Skeletal muscle tissue (tissue), 4 donors: Measurements from ENCODE around the gene UPF3B. TPM values are rescaled to one million over a fixed set of nuclear protein-coding genes. Genes with fewer than 3 reads are reported as not detected.

ENCODE experiments used
- H3K27ac ChIP-seq: one replicate; pipeline ENCODE4 v1.7.0; 2013; ENCODE audit warnings: mild to moderate bottlenecking, low read depth, low read length, inconsistent platforms
- H3K27me3 ChIP-seq, 3 donors: one replicate each; pipeline ENCODE4 v1.7.0; 2013; ENCODE audit warnings: low read length in 3 of 3; ENCODE audit not compliant: control insufficient read depth in 3 of 3, insufficient read depth in 3 of 3
- H3K36me3 ChIP-seq, 3 donors: one replicate each; pipeline ENCODE4 v1.7.0; 2013; ENCODE audit warnings: low read length in 3 of 3; ENCODE audit not compliant: control insufficient read depth in 3 of 3, insufficient read depth in 3 of 3
- H3K4me1 ChIP-seq, 3 donors: one replicate each; pipeline ENCODE4 v1.7.0; 2013; ENCODE audit warnings: low read length in 3 of 3, mild to moderate bottlenecking in 3 of 3; ENCODE audit not compliant: control insufficient read depth in 3 of 3, insufficient read depth in 3 of 3
- H3K4me3 ChIP-seq, 3 donors: one replicate each; pipeline ENCODE4 v1.7.0; 2013; ENCODE audit warnings: low read length in 3 of 3
- H3K9ac ChIP-seq, 3 donors: one replicate each; pipeline ENCODE4 v1.7.0; 2013; ENCODE audit warnings: low read length in 3 of 3, mild to moderate bottlenecking in 3 of 3, moderate library complexity in 2 of 3, low read depth in 1 of 3
- H3K9me3 ChIP-seq, 3 donors: one replicate each; pipeline ENCODE4 v1.7.0; 2013; ENCODE audit warnings: low read length in 3 of 3; ENCODE audit not compliant: control insufficient read depth in 3 of 3
- total RNA-seq: library from RNA; depleted of rRNA; stranded (reverse); fragments of >200 nt; gene quantifications from one replicate; pipeline ENCODE4 v1.2.3, GENCODE V29; 2014
- donor health status: Osteomylitis.

UPF3B gene
- total RNA-seq, 1 donor from 2014 or later, result 1.6 TPM

DNA sequence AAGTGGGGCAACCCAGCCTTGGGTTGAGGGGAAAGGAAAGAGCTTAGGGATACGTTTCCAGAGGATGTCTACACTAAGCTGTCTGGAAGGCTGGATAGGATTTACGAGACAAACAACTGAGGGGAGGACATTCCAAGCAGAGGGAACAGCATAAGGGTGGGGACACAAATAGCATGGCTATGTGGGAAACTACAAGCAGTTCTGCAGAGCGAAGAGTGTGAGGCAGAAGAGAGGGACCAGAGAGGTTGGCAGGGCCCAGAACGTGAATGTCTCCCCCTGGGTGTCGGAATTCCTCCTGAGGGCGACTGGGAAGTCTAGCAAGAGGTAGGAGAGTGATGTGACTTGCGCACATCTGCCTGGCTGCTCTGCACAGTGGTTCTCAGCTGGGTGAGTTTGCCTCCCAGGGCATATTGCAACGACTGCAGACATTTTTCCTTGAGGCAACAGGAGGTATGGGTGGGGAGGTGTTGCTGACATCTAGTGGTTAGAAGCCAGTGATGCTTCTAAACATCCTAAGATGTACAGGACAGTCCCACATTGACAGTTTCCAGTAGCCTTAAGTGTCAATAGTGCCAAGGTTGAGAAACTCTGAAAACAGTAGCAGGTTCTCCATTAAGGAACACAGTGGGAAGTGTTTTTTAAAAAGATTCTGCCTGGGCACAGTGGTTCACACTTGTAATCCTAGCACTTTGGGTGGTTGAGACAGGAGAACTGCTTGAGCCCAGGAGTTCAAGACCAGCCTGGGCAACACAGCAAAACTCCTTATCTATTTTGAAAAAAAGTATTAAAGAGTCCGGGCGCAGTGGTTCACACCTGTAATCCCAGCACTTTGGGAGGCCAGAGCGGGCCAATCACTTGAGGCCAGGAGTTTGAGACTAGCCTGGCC lies 28.0 kb upstream of the UPF3B start:
- H3K4me1 ChIP-seq, result no peaks in the 10 kb centered on the region
- no peak overlapping the region for H3K27ac ChIP-seq
- no peaks in the 10 kb centered on the region for H3K9me3 ChIP-seq
- peaks cover 0 to 3% (median 0%) of the 10 kb centered on the region in 3 donors for H3K36me3 ChIP-seq
- H3K27me3 ChIP-seq, result no peaks in the 10 kb centered on the region
- H3K4me3 ChIP-seq, result no peak overlapping the region
- H3K9ac ChIP-seq, result no peak overlapping the region

DNA sequence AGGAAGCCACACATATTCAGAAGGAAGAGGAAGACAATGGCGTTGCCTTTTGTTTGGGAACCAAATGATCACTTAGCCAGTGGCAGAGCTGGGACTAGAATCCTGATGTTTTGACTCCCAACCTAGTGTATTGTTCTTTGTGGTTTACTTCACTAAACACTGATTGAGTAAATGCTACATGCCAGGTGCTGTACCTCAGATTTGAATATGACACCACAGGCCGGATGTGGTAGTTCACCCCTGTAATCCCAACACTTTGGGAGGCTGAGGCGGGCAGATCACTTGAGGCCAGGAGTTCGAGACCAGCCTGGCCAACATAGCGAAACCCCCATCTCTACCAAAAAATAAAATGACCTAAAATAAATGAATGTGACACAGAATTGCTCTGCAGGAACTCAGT lies 27.3 kb upstream of the UPF3B start:
- Histone ChIP-seq H3K4me1 (no peaks in the 10 kb centered on the region), H3K27me3 (no peaks in the 10 kb centered on the region), H3K4me3 (no peak overlapping the region), H3K9me3 (no peaks in the 10 kb centered on the region), H3K9ac (no peak overlapping the region), H3K27ac (no peak overlapping the region), H3K36me3 (peaks cover 0 to 3% (median 0%) of the 10 kb centered on the region in 3 donors)

- no peaks in the 10 kb centered on the region for H3K4me1 ChIP-seq
- H3K36me3 ChIP-seq, result peaks cover 0 to 3% (median 0%) of the 10 kb centered on the region in 3 donors
- H3K9ac ChIP-seq, result no peak overlapping the region
- no peak overlapping the region for H3K4me3 ChIP-seq
- H3K27me3 ChIP-seq, result no peaks in the 10 kb centered on the region
- H3K9me3 ChIP-seq, result no peaks in the 10 kb centered on the region
- H3K27ac ChIP-seq, result no peak overlapping the region
These were observed 26.0 kb upstream of the UPF3B start for GRCh38 chrX:119878740-119879139.

DNA sequence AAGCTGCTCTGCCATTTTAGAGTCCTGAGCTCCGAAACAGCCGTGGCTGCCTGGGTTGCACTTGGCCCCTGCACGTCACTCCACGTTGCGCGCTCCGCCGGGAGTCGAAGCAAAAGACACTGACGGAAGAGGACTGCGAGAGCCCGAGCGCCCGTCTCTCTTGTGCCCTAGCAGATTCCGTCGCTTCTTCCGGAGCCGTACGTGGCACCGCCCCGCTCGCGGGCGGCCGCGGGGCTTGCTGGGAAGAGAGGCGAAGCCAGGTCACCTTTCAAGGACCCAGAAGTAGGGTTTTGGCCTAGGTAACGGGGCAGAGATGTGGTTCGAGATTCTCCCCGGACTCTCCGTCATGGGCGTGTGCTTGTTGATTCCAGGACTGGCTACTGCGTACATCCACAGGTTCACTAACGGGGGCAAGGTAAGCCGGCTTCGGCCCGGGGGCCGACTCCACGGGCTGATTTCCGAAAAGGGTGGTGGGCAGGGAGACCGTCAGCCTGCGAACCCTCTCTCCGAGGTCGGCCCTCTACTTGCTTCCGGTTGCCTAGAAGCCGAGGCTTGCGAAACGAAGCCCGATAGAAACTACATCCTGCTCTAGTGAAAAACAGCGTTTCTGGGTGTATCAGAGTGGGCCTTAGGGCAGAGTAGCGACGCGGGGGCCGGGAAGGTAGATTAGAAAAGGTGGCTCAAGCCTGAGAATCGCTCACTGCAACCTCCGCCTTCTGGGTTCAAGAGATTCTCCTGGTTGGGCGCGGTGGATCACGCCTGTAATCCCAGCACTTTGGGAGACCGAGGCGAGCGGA lies 19.0 kb upstream of the UPF3B start, which contains the start of the genes NDUFA1 and RNF113A:
TSS of gene NDUFA1 (plus strand) at position 234 of the 797 bp plus-strand sequence. CDS start at position 314, 80 bp downstream.
TSS of gene RNF113A (minus strand) at position 135 of the 797 bp plus-strand sequence. CDS start at position 15, 120 bp downstream.
- Histone ChIP-seq H3K27me3 (no peaks in the 10 kb centered on the region), H3K9ac (peak within 1 kb of the TSS; percentile 94 to 97 (median 95)), H3K4me3 (peak within 1 kb of the TSS; percentile 85 to 89 (median 87)), H3K36me3 (no peaks in the 10 kb centered on the region), H3K4me1 (peaks cover 7 to 18% (median 11%) of the 10 kb centered on the region in 3 donors), H3K27ac (peak within 1 kb of the TSS; percentile 96), H3K9me3 (no peaks in the 10 kb centered on the region)

DNA sequence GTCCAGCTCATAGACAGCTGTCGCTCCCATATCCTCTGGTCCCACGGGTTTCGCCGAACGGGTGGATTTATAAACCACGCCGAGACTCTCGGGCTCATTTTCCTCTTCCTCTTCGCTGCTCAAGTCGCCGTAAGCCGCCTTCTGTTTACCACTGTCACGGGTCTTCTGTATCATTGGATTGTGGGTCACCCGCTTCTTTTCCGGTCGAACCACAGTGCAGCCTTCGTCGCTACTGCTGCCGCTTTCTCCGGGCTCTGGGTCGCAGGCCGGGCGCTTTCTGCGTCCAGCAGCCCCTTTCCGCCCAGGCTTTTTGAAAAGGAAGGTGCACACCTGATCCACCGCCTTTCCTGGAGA lies 18.5 kb upstream of the UPF3B start:
- H3K9me3 ChIP-seq, result no peaks in the 10 kb centered on the region
- peak overlapping the region; percentile 96 for H3K27ac ChIP-seq
- no peaks in the 10 kb centered on the region for H3K36me3 ChIP-seq
- H3K9ac ChIP-seq, result peak overlapping the region; percentile 94 to 97 (median 95)
- no peaks in the 10 kb centered on the region for H3K27me3 ChIP-seq
- H3K4me1 ChIP-seq, result peaks cover 7 to 18% (median 11%) of the 10 kb centered on the region in 3 donors
- H3K4me3 ChIP-seq, result peak overlapping the region; percentile 85 to 89 (median 87)

GRCh38 chrX:119870626-119871131 lies 17.9 kb upstream of the UPF3B start:
- Histone ChIP-seq H3K9ac (peak overlapping the region; percentile 94 to 97 (median 95)), H3K27ac (peak overlapping the region; percentile 96), H3K27me3 (no peaks in the 10 kb centered on the region), H3K4me3 (peak overlapping the region; percentile 85 to 89 (median 87)), H3K4me1 (peaks cover 7 to 18% (median 11%) of the 10 kb centered on the region in 3 donors), H3K9me3 (no peaks in the 10 kb centered on the region), H3K36me3 (no peaks in the 10 kb centered on the region)

- Histone ChIP-seq H3K9ac (peak overlapping the region; percentile 64 to 80 (median 78)), H3K4me1 (no peaks in the 10 kb centered on the region), H3K4me3 (peak overlapping the region; percentile 48 to 85 (median 81)), H3K27me3 (no peaks in the 10 kb centered on the region), H3K36me3 (no peaks in the 10 kb centered on the region), H3K27ac (peak overlapping the region; percentile 87), H3K9me3 (no peaks in the 10 kb centered on the region)
These were observed 681 bp upstream of the UPF3B start for GRCh38 chrX:119853444-119853843.

- Histone ChIP-seq H3K9me3 (no peaks in the 10 kb centered on the region), H3K9ac (no peak overlapping the region), H3K27ac (no peak overlapping the region), H3K27me3 (no peaks in the 10 kb centered on the region), H3K36me3 (peaks cover 11 to 23% (median 17%) of the 10 kb centered on the region in 3 donors), H3K4me1 (no peaks in the 10 kb centered on the region), H3K4me3 (no peak overlapping the region)
These were observed 18.9 kb downstream of the UPF3B start for GRCh38 chrX:119833905-119834304.

- no peaks in the 10 kb centered on the region for H3K4me1 ChIP-seq
- H3K27me3 ChIP-seq, result no peaks in the 10 kb centered on the region
- H3K9ac ChIP-seq, result no peak overlapping the region
- H3K9me3 ChIP-seq, result no peaks in the 10 kb centered on the region
- peaks cover 0 to 5% (median 2%) of the 10 kb centered on the region in 3 donors for H3K36me3 ChIP-seq
- no peak overlapping the region for H3K4me3 ChIP-seq
- no peak overlapping the region for H3K27ac ChIP-seq
These were observed 24.3 kb downstream of the UPF3B start for GRCh38 chrX:119828446-119828845.
